ENCODE measurements around the gene COBL. TPM values are rescaled to one million over a fixed set of nuclear protein-coding genes. Genes with fewer than 3 reads are reported as not detected.

COBL gene
- total RNA-seq, 2 donors from 2014 or later = 27.5 to 28.3 TPM

DNA sequence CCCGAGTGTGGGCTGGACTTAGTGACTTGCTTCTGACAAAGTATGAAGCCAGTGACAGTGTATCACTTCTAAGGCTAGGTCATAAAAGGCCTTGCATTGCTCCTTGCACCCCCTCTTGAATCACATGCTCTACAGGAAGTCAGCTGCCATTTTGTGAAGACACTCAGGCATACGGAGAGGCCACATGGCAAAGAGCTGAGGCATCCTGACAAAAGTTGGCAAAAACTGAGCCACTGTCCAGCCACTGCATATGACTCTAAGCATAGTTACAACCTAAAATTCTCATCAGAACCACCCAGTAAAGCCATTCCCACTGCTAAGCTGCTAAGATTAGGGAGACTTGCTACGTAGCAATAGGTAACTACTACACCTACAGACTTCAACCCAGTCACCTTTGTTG, 18.6 kb downstream of the COBL start:
- TF ChIP-seq, protein P1, sequence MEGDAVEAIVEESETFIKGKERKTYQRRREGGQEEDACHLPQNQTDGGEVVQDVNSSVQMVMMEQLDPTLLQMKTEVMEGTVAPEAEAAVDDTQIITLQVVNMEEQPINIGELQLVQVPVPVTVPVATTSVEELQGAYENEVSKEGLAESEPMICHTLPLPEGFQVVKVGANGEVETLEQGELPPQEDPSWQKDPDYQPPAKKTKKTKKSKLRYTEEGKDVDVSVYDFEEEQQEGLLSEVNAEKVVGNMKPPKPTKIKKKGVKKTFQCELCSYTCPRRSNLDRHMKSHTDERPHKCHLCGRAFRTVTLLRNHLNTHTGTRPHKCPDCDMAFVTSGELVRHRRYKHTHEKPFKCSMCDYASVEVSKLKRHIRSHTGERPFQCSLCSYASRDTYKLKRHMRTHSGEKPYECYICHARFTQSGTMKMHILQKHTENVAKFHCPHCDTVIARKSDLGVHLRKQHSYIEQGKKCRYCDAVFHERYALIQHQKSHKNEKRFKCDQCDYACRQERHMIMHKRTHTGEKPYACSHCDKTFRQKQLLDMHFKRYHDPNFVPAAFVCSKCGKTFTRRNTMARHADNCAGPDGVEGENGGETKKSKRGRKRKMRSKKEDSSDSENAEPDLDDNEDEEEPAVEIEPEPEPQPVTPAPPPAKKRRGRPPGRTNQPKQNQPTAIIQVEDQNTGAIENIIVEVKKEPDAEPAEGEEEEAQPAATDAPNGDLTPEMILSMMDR (conservative IDR thresholded peaks at IDR 0.05) = no peak
- Mint-ChIP-seq H3K27me3 (ENCODE audit: insufficient read depth) (peaks cover 22% of the 10 kb centered on the region), H3K9me3 (no peaks in the 10 kb centered on the region), H3K27ac (no peak overlapping the region), H3K4me1 (peaks cover 23% of the 10 kb centered on the region), H3K36me3 (ENCODE audit: low read depth) (no peaks in the 10 kb centered on the region), H3K4me3 (no peak overlapping the region)
- Histone ChIP-seq H3K9ac (ENCODE audit: extremely low read depth, low read length, poor library complexity, severe bottlenecking) (no peak overlapping the region), H3K27me3 (ENCODE audit: control insufficient read depth, insufficient read depth, low read length, poor library complexity, severe bottlenecking) (no peaks in the 10 kb centered on the region), H3K36me3 (ENCODE audit: control insufficient read depth, insufficient read depth, low read length) (no peaks in the 10 kb centered on the region), H3K27ac (ENCODE audit: low read depth, low read length) (no peak overlapping the region), H3K9me3 (ENCODE audit: control insufficient read depth, low read length) (no peaks in the 10 kb centered on the region), H3K4me3 (ENCODE audit: low read length) (no peak overlapping the region), H3K4me1 (ENCODE audit: control insufficient read depth, insufficient read depth, low read length) (no peaks in the 10 kb centered on the region)
- DNase-seq = no peak
- 93 to 95% methylated on average over 2 to 3 of the region's 3 CpGs for WGBS, 2 experiments (ENCODE audit: insufficient coverage in 1 of 2, insufficient read length in 1 of 2)

DNA sequence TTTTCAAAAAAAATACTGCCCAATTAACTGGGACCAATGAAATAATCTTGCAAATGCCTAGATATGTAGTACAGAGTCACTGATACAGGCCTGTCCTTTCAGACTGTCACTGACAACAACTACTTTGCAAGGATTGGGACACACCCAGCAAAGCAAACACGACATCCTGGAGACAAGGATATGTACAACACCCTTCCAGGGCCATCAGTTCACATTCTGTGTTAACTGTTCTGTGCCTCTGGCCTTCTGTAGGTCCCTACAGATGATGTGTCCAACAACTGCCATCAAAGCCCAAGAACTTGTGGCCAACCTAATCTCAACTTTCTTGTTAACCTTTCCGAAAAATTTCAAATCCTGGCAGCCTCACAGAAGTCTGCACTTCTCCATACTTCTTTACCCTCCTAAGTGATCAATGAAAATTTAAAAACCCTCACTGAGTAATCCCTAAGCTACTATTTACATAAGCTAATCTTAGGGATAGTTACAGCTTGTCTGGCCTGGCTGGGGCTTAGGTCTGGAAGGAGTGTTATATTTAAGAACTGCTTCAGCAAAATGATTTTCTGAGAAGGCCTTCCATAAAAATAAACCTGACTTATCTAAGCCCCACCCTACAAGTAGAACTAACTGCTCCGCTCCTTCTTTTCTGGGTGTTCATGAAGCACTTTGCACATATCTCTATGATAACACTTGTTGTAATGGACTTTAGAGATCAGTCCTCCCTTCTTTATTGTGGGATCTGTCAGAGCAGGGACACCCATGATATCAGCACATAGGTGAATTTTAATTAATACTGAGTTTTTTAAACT, 21.0 kb downstream of the COBL start:
- no peaks in the 10 kb centered on the region for H3K36me3 Mint-ChIP-seq (ENCODE audit: low read depth)
- TF ChIP-seq, protein P1 (conservative IDR thresholded peaks at IDR 0.05) = no peak

DNA sequence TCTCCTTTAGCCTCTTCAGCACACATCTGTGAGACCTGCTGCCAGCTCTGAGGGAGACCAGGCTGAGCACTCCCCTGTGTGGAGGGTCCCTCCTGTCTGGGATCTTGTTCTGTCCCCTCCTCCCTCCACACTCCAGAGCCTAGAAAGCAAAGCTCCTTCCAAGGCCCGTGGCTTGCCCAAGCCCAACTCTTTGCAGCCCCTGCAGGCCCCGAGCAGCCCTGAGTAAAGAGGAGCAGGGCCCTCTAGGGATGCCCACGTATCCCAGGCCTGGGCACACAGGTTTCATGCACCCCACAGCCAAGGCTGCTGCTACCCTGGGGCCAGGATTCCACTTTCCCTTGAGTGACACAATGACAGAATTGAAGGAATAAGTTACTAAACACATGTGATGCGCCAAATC, 24.0 kb downstream of the COBL start:
- Histone ChIP-seq H3K36me3 (ENCODE audit: control insufficient read depth, insufficient read depth, low read length) (no peaks in the 10 kb centered on the region), H3K9me3 (ENCODE audit: control insufficient read depth, low read length) (no peaks in the 10 kb centered on the region), H3K27me3 (ENCODE audit: control insufficient read depth, insufficient read depth, low read length, poor library complexity, severe bottlenecking) (no peaks in the 10 kb centered on the region), H3K9ac (ENCODE audit: extremely low read depth, low read length, poor library complexity, severe bottlenecking) (no peak overlapping the region), H3K27ac (ENCODE audit: low read depth, low read length) (no peak overlapping the region), H3K4me3 (ENCODE audit: low read length) (no peak overlapping the region), H3K4me1 (ENCODE audit: control insufficient read depth, insufficient read depth, low read length) (peaks cover 7% of the 10 kb centered on the region)
- no peaks in the 10 kb centered on the region for H3K27me3 Mint-ChIP-seq (ENCODE audit: insufficient read depth)
- no peaks in the 10 kb centered on the region for H3K36me3 Mint-ChIP-seq (ENCODE audit: low read depth)
- H3K4me1 Mint-ChIP-seq = peaks cover 49% of the 10 kb centered on the region
- H3K9me3 Mint-ChIP-seq = no peaks in the 10 kb centered on the region
- WGBS, 2 experiments (ENCODE audit: insufficient coverage in 1 of 2, insufficient read length in 1 of 2) = 69 to 76% methylated on average over 2 to 4 of the region's 4 CpGs
- TF ChIP-seq, protein P1 (conservative IDR thresholded peaks at IDR 0.05) = peak; percentile 20
- no peak overlapping the region for H3K4me3 Mint-ChIP-seq
- peak; percentile 59 for DNase-seq
- H3K27ac Mint-ChIP-seq = no peak overlapping the region

More for the DNA sequence above, 21.0 kb downstream of the COBL start:
- Histone ChIP-seq H3K27me3 (ENCODE audit: control insufficient read depth, insufficient read depth, low read length, poor library complexity, severe bottlenecking) (no peaks in the 10 kb centered on the region), H3K27ac (ENCODE audit: low read depth, low read length) (no peak overlapping the region), H3K4me3 (ENCODE audit: low read length) (peak overlapping the region; percentile 26), H3K4me1 (ENCODE audit: control insufficient read depth, insufficient read depth, low read length) (no peaks in the 10 kb centered on the region), H3K9me3 (ENCODE audit: control insufficient read depth, low read length) (no peaks in the 10 kb centered on the region), H3K9ac (ENCODE audit: extremely low read depth, low read length, poor library complexity, severe bottlenecking) (no peak overlapping the region), H3K36me3 (ENCODE audit: control insufficient read depth, insufficient read depth, low read length) (no peaks in the 10 kb centered on the region)
- WGBS, 2 experiments (ENCODE audit: insufficient coverage in 1 of 2, insufficient read length in 1 of 2) = 75 to 83% methylated on average over 3 of the region's 3 CpGs
- no peak overlapping the region for H3K4me3 Mint-ChIP-seq
- no peaks in the 10 kb centered on the region for H3K9me3 Mint-ChIP-seq
- no peak overlapping the region for H3K27ac Mint-ChIP-seq
- H3K27me3 Mint-ChIP-seq (ENCODE audit: insufficient read depth) = peaks cover 11% of the 10 kb centered on the region
- peaks cover 32% of the 10 kb centered on the region for H3K4me1 Mint-ChIP-seq
- DNase-seq = no peak
